K562 (cell line): ENCODE results near the gene UFC1. TPM values are rescaled to one million over a fixed set of nuclear protein-coding genes. Genes with fewer than 3 reads are reported as not detected.

Source experiments
- BACH1 ChIP-seq: fragments of 200-800 bp; sonication (Bioruptor generic); IDR thresholded peaks from 2 replicates; pipeline ENCODE4 v1.6.1; 2016; ENCODE audit warnings: missing genetic modification characterization, missing compliant biosample characterization
- CEBPG ChIP-seq, 3 experiments: fragments of 200-800 bp in 1 of 3; sonication (Bioruptor generic) in 1 of 3; sonication (generic) in 1 of 3; formaldehyde crosslinking in 1 of 3; IDR thresholded peaks in 2 of 3; conservative IDR thresholded peaks in 1 of 3; 2 replicates each; pipeline versions ENCODE4 v1.6.1 to v1.8.0; 2016 to 2022; ENCODE audit warnings: missing compliant biosample characterization in 2 of 3, missing genetic modification characterization in 2 of 3, mild to moderate bottlenecking in 1 of 3, missing genetic modification reagents in 1 of 3
- CUX1 ChIP-seq: fragments of 200-800 bp; sonication (Bioruptor generic); IDR thresholded peaks from 2 replicates; pipeline ENCODE4 v1.6.1; 2016; ENCODE audit warnings: missing genetic modification characterization, missing compliant biosample characterization
- DMBX1 ChIP-seq: fragments of 250-450 bp; sonication (Bioruptor Pico); IDR thresholded peaks from 2 replicates; pipeline ENCODE4 v1.8.0; 2022; ENCODE audit warnings: inconsistent platforms, mild to moderate bottlenecking, moderate library complexity, borderline replicate concordance
- ZNF263 ChIP-seq: sonication (generic); formaldehyde crosslinking; IDR thresholded peaks from 2 replicates; pipeline ENCODE4 v1.8.0; 2022; ENCODE audit warnings: mild to moderate bottlenecking, missing genetic modification reagents, borderline replicate concordance
- ZNF316 ChIP-seq: fragments of 450-650 bp; IDR thresholded peaks from 2 replicates; pipeline ENCODE4 v1.6.1; 2016
- ZNF609 ChIP-seq: sonication (generic); formaldehyde crosslinking; IDR thresholded peaks from 2 replicates; pipeline ENCODE4 v1.8.1; 2023; ENCODE audit warnings: missing genetic modification reagents, mild to moderate bottlenecking, borderline replicate concordance
- polyA plus RNA-seq, 8 experiments: library from polyadenylated mRNA; depleted of rRNA in 4 of 8; stranded (reverse) in 5 of 8; unstranded in 3 of 8; fragments of >200 nt; fragmentation: Nextera tagmentation in 2 of 8; fragmentation: Illumina TruSeq in 1 of 8; extraction: Ambion mirVana in 2 of 8; extraction: Trizol in 1 of 8; gene quantifications; 2 replicates each; pipeline versions ENCODE4 v1.2.1 to v1.2.3, GENCODE V29; 2011 to 2014; ENCODE audit warnings: inconsistent platforms in 1 of 8, missing spikeins in 1 of 8
- total RNA-seq, 7 experiments: library from RNA; depleted of rRNA in 6 of 7; stranded (reverse); fragments of >200 nt in 6 of 7; fragmentation: Illumina TruSeq in 2 of 7; extraction: Trizol in 2 of 7; gene quantifications; 2 replicates each; pipeline versions ENCODE4 v1.2.1 to v1.2.3, GENCODE V29; 2011 to 2021; ENCODE audit warnings: low replicate concordance in 1 of 7

Gene UFC1
- total and polyA plus RNA-seq, 9 of the 15 experiments (the other 6 are each of a cell fraction or from before 2014, with no cell fraction given): 92.8 to 220 (median 161) TPM

DNA sequence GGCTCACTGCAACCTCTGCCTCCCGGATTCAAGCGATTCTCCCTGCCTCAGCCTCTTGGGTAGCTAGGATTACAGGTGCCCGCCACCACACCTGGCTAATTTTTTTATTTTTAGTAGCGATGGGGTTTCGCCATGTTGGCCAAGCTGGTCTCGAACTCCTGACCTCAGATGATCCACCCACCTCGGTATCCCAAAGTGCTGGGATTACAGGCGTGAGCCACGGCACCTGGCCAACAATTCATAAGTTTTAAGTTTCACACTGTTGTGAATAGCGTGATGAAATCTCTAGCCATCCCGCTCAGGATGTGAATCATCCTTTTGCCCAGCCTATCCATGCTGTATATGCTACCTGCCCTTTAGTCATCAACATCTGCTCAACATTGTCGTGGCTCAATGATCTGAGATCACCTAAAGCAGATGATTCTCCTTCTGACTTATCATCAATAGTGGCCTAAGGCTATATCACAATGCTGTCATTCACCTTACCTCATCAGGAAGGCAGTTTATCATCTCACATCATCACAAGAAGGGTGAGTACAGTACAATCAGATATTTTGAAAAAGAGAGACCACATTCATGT lies 38.6 kb upstream of the UFC1 start (continued):
- peak; percentile 86; the same call in 1 of the 2 replicates for TF ChIP-seq DMBX1 (CRISPR knock-in tag)
- TF ChIP-seq CEBPG (CRISPR knock-in tag; IDR thresholded peaks at IDR 0.05): peak; percentile 94
- TF ChIP-seq CEBPG (tag; conservative IDR thresholded peaks at IDR 0.05 in 1 of 2, IDR thresholded peaks at IDR 0.05 in 1 of 2): peak; percentile 58 to 97; a peak in 3 of 4 replicates
- no peak for TF ChIP-seq ZNF316
- TF ChIP-seq ZNF263 (CRISPR knock-in tag): no peak
- TF ChIP-seq ZNF609: no peak
- TF ChIP-seq CUX1 (CRISPR knock-in tag): no peak
- TF ChIP-seq BACH1 (tag): no peak
